Measurements from ENCODE around the gene LAX1.

DNA sequence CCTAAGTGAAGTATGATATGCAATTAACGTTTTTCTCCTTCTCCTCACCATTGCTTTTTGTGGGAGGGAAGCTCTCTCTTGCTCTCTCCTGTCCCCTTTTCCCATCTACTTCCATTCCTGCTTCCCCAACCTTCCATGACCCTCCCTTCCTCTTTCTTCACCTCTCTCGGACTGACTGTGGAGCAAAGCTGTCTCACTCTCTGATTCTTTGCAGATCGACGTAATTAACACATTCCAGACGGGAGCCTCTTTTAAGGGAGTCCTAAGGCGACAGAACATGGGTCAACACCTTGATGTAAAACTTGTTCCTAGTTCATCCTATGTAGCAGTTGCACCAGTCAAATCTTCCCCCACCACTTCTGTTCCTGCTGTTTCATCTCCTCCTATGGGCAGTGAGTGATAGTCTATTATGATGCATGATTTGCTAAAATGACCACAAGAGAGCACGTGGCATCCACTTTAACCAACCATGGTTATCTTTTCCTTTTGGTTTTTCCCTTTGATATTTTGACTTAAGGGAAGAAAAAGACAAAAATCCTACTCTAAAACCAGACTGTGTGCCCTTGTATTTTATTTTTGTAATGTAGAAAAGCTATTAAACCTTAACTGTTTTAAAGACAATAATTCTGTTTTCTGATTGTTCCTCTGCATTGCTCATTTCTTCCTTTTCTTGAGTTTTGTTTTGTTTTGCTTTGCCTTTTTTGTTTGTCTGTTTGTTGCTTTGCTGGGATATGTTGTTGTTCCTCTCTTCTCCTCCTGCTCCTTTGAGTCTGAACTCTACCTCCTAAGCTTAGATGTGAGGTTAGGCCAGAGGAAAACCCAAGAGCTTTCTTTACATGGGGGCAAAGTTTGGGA lies 31.7 kb upstream of the LAX1 start:
- TF ChIP-seq, protein P1, sequence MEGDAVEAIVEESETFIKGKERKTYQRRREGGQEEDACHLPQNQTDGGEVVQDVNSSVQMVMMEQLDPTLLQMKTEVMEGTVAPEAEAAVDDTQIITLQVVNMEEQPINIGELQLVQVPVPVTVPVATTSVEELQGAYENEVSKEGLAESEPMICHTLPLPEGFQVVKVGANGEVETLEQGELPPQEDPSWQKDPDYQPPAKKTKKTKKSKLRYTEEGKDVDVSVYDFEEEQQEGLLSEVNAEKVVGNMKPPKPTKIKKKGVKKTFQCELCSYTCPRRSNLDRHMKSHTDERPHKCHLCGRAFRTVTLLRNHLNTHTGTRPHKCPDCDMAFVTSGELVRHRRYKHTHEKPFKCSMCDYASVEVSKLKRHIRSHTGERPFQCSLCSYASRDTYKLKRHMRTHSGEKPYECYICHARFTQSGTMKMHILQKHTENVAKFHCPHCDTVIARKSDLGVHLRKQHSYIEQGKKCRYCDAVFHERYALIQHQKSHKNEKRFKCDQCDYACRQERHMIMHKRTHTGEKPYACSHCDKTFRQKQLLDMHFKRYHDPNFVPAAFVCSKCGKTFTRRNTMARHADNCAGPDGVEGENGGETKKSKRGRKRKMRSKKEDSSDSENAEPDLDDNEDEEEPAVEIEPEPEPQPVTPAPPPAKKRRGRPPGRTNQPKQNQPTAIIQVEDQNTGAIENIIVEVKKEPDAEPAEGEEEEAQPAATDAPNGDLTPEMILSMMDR (IDR thresholded peaks at IDR 0.05), result no peak
- TF ChIP-seq POLR2A (IDR thresholded peaks at IDR 0.05), result no peak
